HG02870 (cell line): ENCODE data around the gene TEX12.
"Not testable (repeated sequence)": the region's sequence is repeated elsewhere in the genome, so short reads cannot be mapped to it uniquely, and the experiment has no call there.

Experiments
- ATAC-seq: cut with Tn5 transposase; IDR thresholded peaks from one replicate; pipeline ENCODE4 v1.9.1; 2021; ENCODE audit warnings: mild to moderate bottlenecking, moderate library complexity; ENCODE audit not compliant: unreplicated experiment

Gene TEX12

GRCh38 chr11:112167145-112167544 is at the start of gene TEX12:
Gene TEX12, plus strand, starts transcription at chr11:112167372. Its CDS starts 1,897 bp downstream, at chr11:112169269.
- no peak for ATAC-seq

- ATAC-seq, result no peak
Measured at GRCh38 chr11:112118176-112118575, 49.0 kb upstream of the TEX12 start.

GRCh38 chr11:112121981-112122615 is 45.1 kb upstream of the TEX12 start:
- no peak for ATAC-seq

- ATAC-seq, result no peak
Measured at GRCh38 chr11:112123129-112123528, 44.0 kb upstream of the TEX12 start.

- no peak for ATAC-seq
Measured at GRCh38 chr11:112127056-112127455, 40.1 kb upstream of the TEX12 start.

GRCh38 chr11:112128483-112129121 is 38.6 kb upstream of the TEX12 start:
- no peak for ATAC-seq

GRCh38 chr11:112129656-112130055 is 37.5 kb upstream of the TEX12 start:
- no peak for ATAC-seq

- ATAC-seq, result no peak
Measured at GRCh38 chr11:112132737-112133136, 34.4 kb upstream of the TEX12 start.

GRCh38 chr11:112134473-112134872 is 32.7 kb upstream of the TEX12 start:
- ATAC-seq, result no peak

- no peak for ATAC-seq
Measured at GRCh38 chr11:112143597-112143996, 23.6 kb upstream of the TEX12 start.

- ATAC-seq, result no peak
Measured at GRCh38 chr11:112150517-112150916, 16.7 kb upstream of the TEX12 start.

GRCh38 chr11:112156153-112156955 is 10.8 kb upstream of the TEX12 start:
- no peak for ATAC-seq

GRCh38 chr11:112156956-112157766 is 10.0 kb upstream of the TEX12 start:
- no peak for ATAC-seq

GRCh38 chr11:112159098-112160065 is 7.8 kb upstream of the TEX12 start:
- ATAC-seq, result no peak

- ATAC-seq, result no peak
Measured at GRCh38 chr11:112160091-112160848, 6.9 kb upstream of the TEX12 start.

- no peak for ATAC-seq
Measured at GRCh38 chr11:112161012-112161411, 6.2 kb upstream of the TEX12 start.

- not testable (repeated sequence) for ATAC-seq
Measured at GRCh38 chr11:112162200-112162599, 5.0 kb upstream of the TEX12 start.

- ATAC-seq, result no peak
Measured at GRCh38 chr11:112162761-112163546, 4.2 kb upstream of the TEX12 start.
